H1 (cell line): Measurements from ENCODE around the gene KCNMA1. TPM values are rescaled to one million over a fixed set of nuclear protein-coding genes. Genes with fewer than 3 reads are reported as not detected.

Experiments
- CTCF ChIA-PET: fragments of 300-600 bp; sonication (Branson Sonifier 250); formaldehyde crosslinking; loops from one replicate; lab custom pipeline; 2021; ENCODE audit not compliant: partially characterized antibody; lab: Charles Lee
- POLR2A ChIA-PET: fragments of 300-600 bp; sonication (Branson Sonifier 250); formaldehyde crosslinking; loops from one replicate; lab custom pipeline; 2021; ENCODE audit warnings: inconsistent platforms; ENCODE audit not compliant: partially characterized antibody; lab: Charles Lee
- DNase-seq, 2 experiments: peaks; one replicate each; pipeline versions ENCODE4 v3.0.0 to v3.0.0-alpha.2; 2010 to 2022; ENCODE audit warnings: low spot score in 2 of 2, low read depth in 1 of 2, mixed read lengths in 1 of 2
- FAIRE-seq: peaks from 2 replicates; lab custom pipeline; 2011; peaks lifted over from hg19 to GRCh38; lab: Jason Lieb, UNC
- H2AFZ ChIP-seq: 2 replicates; pipeline ENCODE4 v1.8.1; 2012; ENCODE audit warnings: low read length, inconsistent platforms
- H2AK5ac ChIP-seq: 2 replicates; pipeline ENCODE4 v1.6.1; 2013; ENCODE audit warnings: low read depth, low read length
- H2BK120ac ChIP-seq: replicated peaks from 2 replicates; pipeline ENCODE3; 2013; ENCODE audit warnings: low read depth, low read length, inconsistent platforms
- H2BK12ac ChIP-seq: 2 replicates; pipeline ENCODE4 v1.6.1; 2013; ENCODE audit warnings: low read depth, low read length
- H2BK15ac ChIP-seq: 2 replicates; pipeline ENCODE4 v1.6.1; 2013; ENCODE audit warnings: low read length
- H2BK20ac ChIP-seq: 2 replicates; pipeline ENCODE4 v1.6.1; 2013; ENCODE audit warnings: low read length
- H2BK5ac ChIP-seq: 2 replicates; pipeline ENCODE4 v1.6.1; 2013; ENCODE audit warnings: low read depth, low read length
- H3K14ac ChIP-seq: 2 replicates; pipeline ENCODE4 v1.6.1; 2013; ENCODE audit warnings: inconsistent platforms; ENCODE audit not compliant: insufficient read length
- H3K18ac ChIP-seq: 2 replicates; pipeline ENCODE4 v1.6.1; 2013; ENCODE audit warnings: low read length; ENCODE audit errors: extremely low read depth
- H3K23ac ChIP-seq: 2 replicates; pipeline ENCODE4 v1.6.1; 2013; ENCODE audit warnings: inconsistent platforms; ENCODE audit not compliant: insufficient read length
- H3K23me2 ChIP-seq: 2 replicates; pipeline ENCODE4 v1.6.1; 2013; ENCODE audit warnings: low read depth, low read length
- H3K27ac ChIP-seq: 2 replicates; pipeline ENCODE4 v1.6.1; 2011; ENCODE audit warnings: low read depth, low read length, inconsistent platforms
- H3K27me3 ChIP-seq, 4 experiments: replicated peaks in 1 of 4; 1 replicate in 1 of 4; 2 replicates in 3 of 4; pipeline versions ENCODE4 v1.6.1 to v1.8.1; 2011 to 2013; ENCODE audit warnings: low read length in 3 of 4, mild to moderate bottlenecking in 3 of 4, inconsistent platforms in 2 of 4, mixed read lengths in 2 of 4, moderate library complexity in 1 of 4; ENCODE audit not compliant: control insufficient read depth in 3 of 4, insufficient read depth in 3 of 4; ENCODE audit errors: extremely low read depth in 1 of 4
- H3K36me3 ChIP-seq, 4 experiments: 2 replicates each; pipeline versions ENCODE4 v1.6.1 to v1.8.1; 2011 to 2013; ENCODE audit warnings: mild to moderate bottlenecking in 4 of 4, low read length in 3 of 4, moderate library complexity in 2 of 4, control low read depth in 1 of 4, inconsistent platforms in 1 of 4; ENCODE audit not compliant: insufficient read depth in 4 of 4, control insufficient read depth in 2 of 4
- H3K4ac ChIP-seq: replicated peaks from 2 replicates; pipeline ENCODE3; 2013; ENCODE audit warnings: low read length, low read depth, mixed read lengths, inconsistent platforms; ENCODE audit not compliant: insufficient read length
- H3K4me1 ChIP-seq, 4 experiments: replicated peaks in 1 of 4; 1 replicate in 1 of 4; 2 replicates in 3 of 4; pipeline versions ENCODE4 v1.6.1 to v1.8.1; 2011 to 2013; ENCODE audit warnings: low read length in 3 of 4, inconsistent platforms in 2 of 4, mixed read lengths in 1 of 4; ENCODE audit not compliant: insufficient read depth in 4 of 4, control insufficient read depth in 3 of 4
- H3K4me2 ChIP-seq, 2 experiments: 2 replicates each; pipeline versions ENCODE4 v1.6.1 to v1.8.1; 2011 to 2013; ENCODE audit warnings: low read depth in 2 of 2, low read length in 2 of 2, control low read depth in 1 of 2, inconsistent platforms in 1 of 2, mild to moderate bottlenecking in 1 of 2; ENCODE audit not compliant: insufficient read depth in 1 of 2
- H3K4me3 ChIP-seq, 4 experiments: fragments of 200-600, 300-600 bp in 1 of 4; sonication (generic), shearing (Covaris generic), sonication (Bioruptor Twin) in 1 of 4; 2 replicates each; pipeline versions ENCODE4 v1.5.1 to v1.8.1; 2011 to 2016; ENCODE audit warnings: low read length in 4 of 4, low read depth in 3 of 4, control low read depth in 2 of 4, inconsistent platforms in 2 of 4, mild to moderate bottlenecking in 2 of 4, mixed read lengths in 1 of 4, moderate library complexity in 1 of 4; ENCODE audit not compliant: insufficient read depth in 2 of 4; ENCODE audit errors: extremely low read depth in 1 of 4
- H3K56ac ChIP-seq: replicated peaks from 2 replicates; pipeline ENCODE3; 2013; ENCODE audit warnings: low read depth, mild to moderate bottlenecking, mixed read lengths, low read length, inconsistent platforms; ENCODE audit not compliant: insufficient read length
- H3K79me1 ChIP-seq: 2 replicates; pipeline ENCODE4 v1.6.1; 2013; ENCODE audit warnings: low read depth, low read length, control low read depth
- H3K79me2 ChIP-seq, 2 experiments: 2 replicates each; pipeline versions ENCODE4 v1.6.1 to v1.8.1; 2012 to 2013; ENCODE audit warnings: low read length in 2 of 2, mild to moderate bottlenecking in 2 of 2, inconsistent platforms in 1 of 2; ENCODE audit not compliant: insufficient read depth in 2 of 2, control insufficient read depth in 1 of 2
- H3K9ac ChIP-seq, 4 experiments: replicated peaks in 1 of 4; 1 replicate in 1 of 4; 2 replicates in 3 of 4; pipeline versions ENCODE4 v1.6.1 to v1.8.1; 2011 to 2013; ENCODE audit warnings: low read depth in 3 of 4, low read length in 3 of 4, control low read depth in 2 of 4, mild to moderate bottlenecking in 2 of 4, moderate library complexity in 2 of 4, inconsistent platforms in 1 of 4; ENCODE audit errors: extremely low read depth in 1 of 4
- H3K9me3 ChIP-seq, 2 experiments: 2 replicates each; pipeline versions ENCODE4 v1.6.1 to v1.8.1; 2012 to 2013; ENCODE audit warnings: mild to moderate bottlenecking in 2 of 2, moderate library complexity in 2 of 2, control low read depth in 1 of 2, inconsistent platforms in 1 of 2, low read depth in 1 of 2, low read length in 1 of 2, mixed read lengths in 1 of 2; ENCODE audit not compliant: insufficient read depth in 2 of 2
- H4K20me1 ChIP-seq, 2 experiments: replicated peaks in 1 of 2; 2 replicates each; pipeline versions ENCODE3 to v1.8.1; 2011 to 2013; ENCODE audit warnings: inconsistent platforms in 2 of 2, low read length in 2 of 2, mild to moderate bottlenecking in 1 of 2; ENCODE audit not compliant: insufficient read depth in 2 of 2, control insufficient read depth in 1 of 2
- H4K5ac ChIP-seq: 2 replicates; pipeline ENCODE4 v1.6.1; 2013; ENCODE audit warnings: low read length, low read depth, mixed read lengths, inconsistent platforms; ENCODE audit not compliant: insufficient read length
- H4K8ac ChIP-seq: 2 replicates; pipeline ENCODE4 v1.8.0; 2013; ENCODE audit warnings: mild to moderate bottlenecking, moderate library complexity, low read length, inconsistent platforms; ENCODE audit not compliant: insufficient read depth; ENCODE audit errors: extremely low read depth
- H4K91ac ChIP-seq: replicated peaks from 2 replicates; pipeline ENCODE3; 2013; ENCODE audit warnings: low read length, mixed read lengths, inconsistent platforms; ENCODE audit not compliant: insufficient read length
- CEBPB ChIP-seq: IDR thresholded peaks from 2 replicates; pipeline ENCODE4 v1.6.1; 2012; ENCODE audit warnings: low read depth, low read length
- POU5F1 ChIP-seq: IDR thresholded peaks from 2 replicates; pipeline ENCODE4 v1.6.1; 2011; ENCODE audit warnings: low read depth, mild to moderate bottlenecking, low read length, moderate library complexity
- RXRA ChIP-seq: IDR thresholded peaks from 2 replicates; pipeline ENCODE4 v1.6.1; 2011; ENCODE audit warnings: low read depth, mild to moderate bottlenecking, low read length, moderate library complexity; ENCODE audit not compliant: insufficient read depth
- SAP30 ChIP-seq: fragments of 300-600 bp; sonication (generic); IDR thresholded peaks from 2 replicates; pipeline ENCODE4 v1.7.1; 2012; ENCODE audit warnings: low read length, moderate library complexity, mild to moderate bottlenecking, inconsistent platforms; ENCODE audit not compliant: insufficient read depth, insufficient replicate concordance
- SRF ChIP-seq: IDR thresholded peaks from 2 replicates; pipeline ENCODE4 v1.6.1; 2011; ENCODE audit warnings: mild to moderate bottlenecking, low read depth, low read length, moderate library complexity
- TBP ChIP-seq: IDR thresholded peaks from 2 replicates; pipeline ENCODE4 v1.6.1; 2011; ENCODE audit warnings: low read depth, low read length, improper control_type of control experiment
- YY1 ChIP-seq: IDR thresholded peaks from 2 replicates; pipeline ENCODE4 v1.6.1; 2011; ENCODE audit warnings: low read depth, mild to moderate bottlenecking, low read length
- WGBS, 2 experiments: shearing (Covaris generic) in 1 of 2; methylation state at CpG; one replicate each; pipeline versions ENCODE4 v1.1.6 to v1.1.7; 2013 to 2015; ENCODE audit warnings: low lambda C conversion rate in 2 of 2, mixed read lengths in 2 of 2, inconsistent platforms in 1 of 2, low coverage in 1 of 2, missing lambda C conversion rate in 1 of 2; ENCODE audit not compliant: insufficient replicate concordance in 2 of 2, insufficient coverage in 1 of 2, insufficient read length in 1 of 2; ENCODE audit errors: extremely low coverage in 1 of 2, missing lambda C conversion rate in 1 of 2; 5-methylcytosine and 5-hydroxymethylcytosine counted together
- polyA plus RNA-seq, 7 experiments: library from polyadenylated mRNA; depleted of rRNA in 3 of 7; stranded (reverse) in 5 of 7; unstranded in 2 of 7; fragments of >200 nt in 5 of 7; fragments of 200-250 nt in 2 of 7; gene quantifications; 1 replicate in 5 of 7; 2 replicates in 1 of 7; 4 replicates in 1 of 7; pipeline versions ENCODE4 v1.2.1 to v1.2.3, GENCODE V29; 2011 to 2013; ENCODE audit warnings: missing spikeins in 2 of 7, mixed read lengths in 2 of 7
- total RNA-seq: library from RNA; stranded (reverse); fragmentation: NEBNext Ultra II Directional; extraction: Animal tissue kit (Norgen Biotek cat#: 25700); gene quantifications from 2 replicates; pipeline ENCODE4 v1.2.1, GENCODE V29; 2021
- TF ChIP-seq, protein P1 (sequence below): IDR thresholded peaks from 2 replicates; pipeline ENCODE4 v1.6.1; 2012; ENCODE audit warnings: inconsistent platforms

The KCNMA1 gene
- total and polyA plus RNA-seq, 2 of the 8 experiments (the other 6 are each of a cell fraction or from before 2014, with no cell fraction given), result 10.2 to 11.1 TPM

DNA sequence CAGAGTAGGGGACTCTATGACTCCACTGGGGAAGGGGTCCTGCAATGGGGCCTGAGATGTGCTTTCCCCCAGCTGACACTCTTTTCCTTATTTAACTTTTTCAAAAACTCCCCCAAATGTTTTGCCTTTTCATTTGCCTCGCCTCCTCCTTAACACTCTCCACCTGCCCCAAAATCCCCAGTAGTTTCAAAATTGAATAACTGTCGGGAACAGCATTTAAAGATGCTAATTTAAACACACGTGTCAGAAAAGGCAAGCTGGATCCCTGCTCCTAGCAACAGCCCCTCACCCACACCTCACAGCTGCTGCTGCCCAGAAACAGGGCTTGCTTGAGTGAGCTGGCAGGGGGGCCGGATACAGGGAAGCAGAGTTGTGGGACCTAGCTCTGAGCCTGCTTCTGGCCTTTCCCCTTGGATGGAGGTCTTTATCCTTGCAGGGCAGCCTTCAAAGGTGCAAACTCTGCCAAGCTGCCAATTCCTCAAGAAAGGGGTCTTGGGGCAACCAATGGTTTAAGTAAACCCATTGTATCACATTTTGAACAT is 115.3 kb downstream of the KCNMA1 start:
- CTCF ChIA-PET, result interaction anchor here (1.0 to 2.3 kb wide), 13 partner anchors 8 to 348 kb away, joined by 3 to 11 read pairs (median 4); no protein-coding TSS in a partner anchor

More for the DNA sequence above, 115.3 kb downstream of the KCNMA1 start:
- no peak overlapping the region for H3K9ac ChIP-seq
- no peaks in the 10 kb centered on the region; the same call in 1 of the 2 replicates for H3K79me1 ChIP-seq
- no peak overlapping the region for H3K4ac ChIP-seq
- no peaks in the 10 kb centered on the region for H3K27me3 ChIP-seq
- DNase-seq, result no peak
- H2AK5ac ChIP-seq, result no peak overlapping the region
- no peak overlapping the region for H3K4me3 ChIP-seq
- 63 to 100% methylated on average over 1 to 4 of the region's 4 CpGs for WGBS, 2 experiments
- H2AFZ ChIP-seq, result no peak overlapping the region
- H4K91ac ChIP-seq, result no peak overlapping the region
- H3K23me2 ChIP-seq, result no peaks in the 10 kb centered on the region; the same call in 1 of the 2 replicates
- no peak overlapping the region for H4K5ac ChIP-seq
- H3K79me2 ChIP-seq, result no peaks in the 10 kb centered on the region
- H3K9me3 ChIP-seq, result peaks cover 0 to 5% of the 10 kb centered on the region in 2 experiments; a peak in 1 of 4 replicates
- no peak overlapping the region for H3K27ac ChIP-seq
- no peak overlapping the region for H2BK15ac ChIP-seq
- H4K20me1 ChIP-seq, result no peaks in the 10 kb centered on the region
- H3K18ac ChIP-seq, result no peak overlapping the region
- no peak for TF ChIP-seq SAP30
- no peak for TF ChIP-seq SRF
- TF ChIP-seq TBP, result no peak
- no peak for TF ChIP-seq CEBPB
- TF ChIP-seq, protein P1, sequence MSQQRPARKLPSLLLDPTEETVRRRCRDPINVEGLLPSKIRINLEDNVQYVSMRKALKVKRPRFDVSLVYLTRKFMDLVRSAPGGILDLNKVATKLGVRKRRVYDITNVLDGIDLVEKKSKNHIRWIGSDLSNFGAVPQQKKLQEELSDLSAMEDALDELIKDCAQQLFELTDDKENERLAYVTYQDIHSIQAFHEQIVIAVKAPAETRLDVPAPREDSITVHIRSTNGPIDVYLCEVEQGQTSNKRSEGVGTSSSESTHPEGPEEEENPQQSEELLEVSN, result no peak
- no peak for TF ChIP-seq POU5F1
- no peak for TF ChIP-seq YY1
- TF ChIP-seq RXRA, result no peak
- no peak for FAIRE-seq
- POLR2A ChIA-PET, result interaction anchor here (1.3 kb wide), 1 partner anchor 9 kb away, joined by 3 read pairs; no protein-coding TSS in a partner anchor
- H3K36me3 ChIP-seq, result no peaks in the 10 kb centered on the region; a peak in 1 of 8 replicates
- H3K56ac ChIP-seq, result no peak overlapping the region
- H2BK120ac ChIP-seq, result no peak overlapping the region
- no peak overlapping the region for H3K4me2 ChIP-seq
- peaks cover 3 to 11% (median 5%) of the 10 kb centered on the region in 4 experiments; a peak in 6 of 7 replicates for H3K4me1 ChIP-seq
- H3K23ac ChIP-seq, result no peak overlapping the region
- H4K8ac ChIP-seq, result no peak overlapping the region
- no peak overlapping the region for H3K14ac ChIP-seq
- no peak overlapping the region for H2BK5ac ChIP-seq
- H2BK12ac ChIP-seq, result no peak overlapping the region
- H2BK20ac ChIP-seq, result no peak overlapping the region
